ENCODE data around the gene DDX1.

Gene DDX1

GRCh38 chr2:15607709-15608391 is 16.2 kb downstream of the DDX1 start:
- TF ChIP-seq USF1 (IDR thresholded peaks at IDR 0.05) (no peak), MAX (IDR thresholded peaks at IDR 0.05) (no peak), FOXM1 (IDR thresholded peaks at IDR 0.05; ENCODE audit: borderline replicate concordance, low read depth) (no peak), EGR1 (IDR thresholded peaks at IDR 0.05) (no peak), EP300 (IDR thresholded peaks at IDR 0.05; ENCODE audit: borderline replicate concordance) (no peak), CREB1 (IDR thresholded peaks at IDR 0.05; ENCODE audit: low read depth) (no peak), NFIC (IDR thresholded peaks at IDR 0.05) (no peak), ZBTB7A (IDR thresholded peaks at IDR 0.05; ENCODE audit: low read depth) (no peak), TEAD4 (IDR thresholded peaks at IDR 0.05) (no peak), REST (IDR thresholded peaks at IDR 0.05; ENCODE audit: low read depth) (no peak)

- TF ChIP-seq CEBPB (IDR thresholded peaks at IDR 0.05) (peak; percentile 58), YY1 (IDR thresholded peaks at IDR 0.05; ENCODE audit: low read depth) (no peak)
Measured at GRCh38 chr2:15608392-15608761, 16.7 kb downstream of the DDX1 start.

GRCh38 chr2:15609341-15610042 is 17.8 kb downstream of the DDX1 start:
- TF ChIP-seq EGR1 (IDR thresholded peaks at IDR 0.05) (no peak), ZBTB7A (IDR thresholded peaks at IDR 0.05; ENCODE audit: low read depth) (no peak), CEBPB (IDR thresholded peaks at IDR 0.05) (no peak), CREB1 (IDR thresholded peaks at IDR 0.05; ENCODE audit: low read depth) (no peak), USF1 (IDR thresholded peaks at IDR 0.05) (no peak)

- TF ChIP-seq NFIC (IDR thresholded peaks at IDR 0.05) (no peak), TCF12 (IDR thresholded peaks at IDR 0.05; ENCODE audit: low read depth) (no peak)
Measured at GRCh38 chr2:15610430-15610952, 18.8 kb downstream of the DDX1 start.

GRCh38 chr2:15613736-15614429 is 22.2 kb downstream of the DDX1 start:
- TF ChIP-seq FOXM1 (IDR thresholded peaks at IDR 0.05; ENCODE audit: borderline replicate concordance, low read depth) (no peak), TCF12 (IDR thresholded peaks at IDR 0.05; ENCODE audit: low read depth) (no peak), TEAD4 (IDR thresholded peaks at IDR 0.05) (no peak), TAF1 (IDR thresholded peaks at IDR 0.05; ENCODE audit: low read depth) (no peak), MAX (IDR thresholded peaks at IDR 0.05) (no peak), USF1 (IDR thresholded peaks at IDR 0.05) (no peak), YY1 (IDR thresholded peaks at IDR 0.05; ENCODE audit: low read depth) (no peak), EGR1 (IDR thresholded peaks at IDR 0.05) (no peak)

- TF ChIP-seq EGR1 (IDR thresholded peaks at IDR 0.05): no peak
- no peak for TF ChIP-seq TEAD4 (IDR thresholded peaks at IDR 0.05)
- TF ChIP-seq NFIC (IDR thresholded peaks at IDR 0.05): no peak
- TF ChIP-seq MAX (IDR thresholded peaks at IDR 0.05): no peak
- TF ChIP-seq FOXM1 (IDR thresholded peaks at IDR 0.05; ENCODE audit: borderline replicate concordance, low read depth): no peak
- TF ChIP-seq CEBPB (IDR thresholded peaks at IDR 0.05): no peak
- TF ChIP-seq REST (IDR thresholded peaks at IDR 0.05; ENCODE audit: low read depth): no peak
- TF ChIP-seq USF1 (IDR thresholded peaks at IDR 0.05): no peak
- TF ChIP-seq CREB1 (IDR thresholded peaks at IDR 0.05; ENCODE audit: low read depth): no peak
- no peak for TF ChIP-seq EP300 (IDR thresholded peaks at IDR 0.05; ENCODE audit: borderline replicate concordance)
- TF ChIP-seq YY1 (IDR thresholded peaks at IDR 0.05; ENCODE audit: low read depth): no peak
- no peak for TF ChIP-seq ZBTB7A (IDR thresholded peaks at IDR 0.05; ENCODE audit: low read depth)
- TF ChIP-seq TAF1 (IDR thresholded peaks at IDR 0.05; ENCODE audit: low read depth): no peak
Measured at GRCh38 chr2:15614545-15615300, 23.1 kb downstream of the DDX1 start.

All from Ishikawa (cell line).